T-cell (primary cell): ENCODE results near the gene HSDL2. TPM values are rescaled to one million over a fixed set of nuclear protein-coding genes. Genes with fewer than 3 reads are reported as not detected.

Experiments used
- ATAC-seq, 4 experiments: fragments of 200-7000 bp in 3 of 4; fragments of 150-1000 bp in 1 of 4; cut with Tn5 transposase; replicated peaks in 1 of 4; 1 replicate in 3 of 4; 2 replicates in 1 of 4; pipeline ENCODE4 v1.10.0; 2021; ENCODE audit warnings: moderate library complexity in 3 of 4, mild to moderate bottlenecking in 2 of 4, moderate number of reproducible peaks in 1 of 4
- CTCF ChIA-PET, 2 donors: fragments of 300-600 bp; sonication (Branson Sonifier 250); formaldehyde crosslinking; loops; one replicate each; lab custom pipeline; 2022; ENCODE audit warnings: antibody characterized with exemption in 2 of 2; lab: Charles Lee
- POLR2A ChIA-PET, 2 donors: fragments of 300-600 bp; sonication (Branson Sonifier 250); formaldehyde crosslinking; loops; one replicate each; lab custom pipeline; 2022; ENCODE audit warnings: antibody characterized with exemption in 2 of 2; lab: Charles Lee
- DNase-seq, 35 experiments: peaks; one replicate each; pipeline versions ENCODE4 v3.0.0 to v3.0.0-alpha.2; 2013 to 2023
- H3K27ac ChIP-seq: one replicate; pipeline ENCODE4 v1.5.1; 2013; ENCODE audit warnings: low read length
- H3K27me3 ChIP-seq, 2 experiments: replicated peaks in 1 of 2; 1 replicate in 1 of 2; 2 replicates in 1 of 2; pipeline versions ENCODE4 v1.6.1 to v1.7.0; 2013; ENCODE audit warnings: low read length in 1 of 2, mixed read lengths in 1 of 2; ENCODE audit not compliant: control insufficient read depth in 2 of 2, insufficient read depth in 2 of 2; ENCODE audit errors: extremely low read depth in 1 of 2
- H3K36me3 ChIP-seq, 2 donors: 1 replicate in 1 of 2; 2 replicates in 1 of 2; pipeline versions ENCODE4 v1.6.1 to v1.7.0; 2013; ENCODE audit warnings: low read length in 1 of 2; ENCODE audit not compliant: control insufficient read depth in 2 of 2, insufficient read depth in 1 of 2; ENCODE audit errors: extremely low read depth in 1 of 2
- H3K4me1 ChIP-seq, 2 experiments: 1 replicate in 1 of 2; 2 replicates in 1 of 2; pipeline versions ENCODE4 v1.6.1 to v1.7.0; 2013; ENCODE audit warnings: low read length in 2 of 2, mixed read lengths in 1 of 2; ENCODE audit not compliant: insufficient read depth in 2 of 2, control insufficient read depth in 1 of 2; ENCODE audit errors: extremely low read depth in 1 of 2
- H3K4me3 ChIP-seq, 2 donors: 1 replicate in 1 of 2; 2 replicates in 1 of 2; pipeline versions ENCODE4 v1.5.1 to v1.7.0; 2013; ENCODE audit warnings: mild to moderate bottlenecking in 2 of 2, low read length in 1 of 2, moderate library complexity in 1 of 2; ENCODE audit not compliant: control insufficient read depth in 1 of 2; ENCODE audit errors: extremely low read depth in 1 of 2
- H3K9me3 ChIP-seq: 2 replicates; pipeline ENCODE4 v1.7.0; 2013
- H3K27ac Mint-ChIP-seq, 2 donors: one replicate each; pipeline ENCODE4 v1.8.0; 2020 to 2021; ENCODE audit warnings: mild to moderate bottlenecking in 2 of 2, mixed read lengths in 2 of 2
- H3K27me3 Mint-ChIP-seq, 2 donors: one replicate each; pipeline ENCODE4 v1.8.0; 2021 to 2022; ENCODE audit warnings: mixed read lengths in 2 of 2
- H3K36me3 Mint-ChIP-seq: one replicate; pipeline ENCODE4 v1.8.0; 2021; ENCODE audit warnings: mixed read lengths
- H3K4me1 Mint-ChIP-seq, 3 donors: one replicate each; pipeline ENCODE4 v1.8.0; 2020 to 2022; ENCODE audit warnings: mixed read lengths in 3 of 3, mild to moderate bottlenecking in 1 of 3
- H3K4me3 Mint-ChIP-seq, 3 donors: one replicate each; pipeline ENCODE4 v1.8.0; 2020 to 2022; ENCODE audit warnings: mild to moderate bottlenecking in 3 of 3, mixed read lengths in 3 of 3, moderate library complexity in 3 of 3
- H3K9me3 Mint-ChIP-seq, 3 donors: one replicate each; pipeline ENCODE4 v1.8.0; 2020 to 2022; ENCODE audit warnings: mixed read lengths in 3 of 3
- WGBS: methylation state at CpG from one replicate; pipeline ENCODE4 v1.1.5; 2013; ENCODE audit warnings: missing lambda C conversion rate; ENCODE audit not compliant: insufficient coverage; 5-methylcytosine and 5-hydroxymethylcytosine counted together
- total RNA-seq, 35 experiments: library from RNA in 6 of 35; stranded (reverse) in 6 of 35; fragments of 120-200 nt in 1 of 35; gene quantifications; one replicate each; pipeline versions ENCODE4 v1.2.1 to v1.2.4 and lab custom pipeline; 2013 to 2026

Gene HSDL2
- total RNA-seq, 5 donors from 2014 or later (not counting 1 experiment from before 2014, with no cell fraction given), result 9.1 to 11.8 (median 10.8) TPM

- H3K4me1 Mint-ChIP-seq, result peaks cover 4 to 22% (median 13%) of the 10 kb centered on the region in 3 donors
- ATAC-seq, result no peak
- ChIA-PET POLR2A (no interaction called here), CTCF (no interaction called here)
- Histone ChIP-seq H3K36me3 (no peaks in the 10 kb centered on the region), H3K27me3 (no peaks in the 10 kb centered on the region), H3K4me3 (no peak overlapping the region), H3K27ac (no peak overlapping the region), H3K4me1 (no peaks in the 10 kb centered on the region), H3K9me3 (peaks cover 5% of the 10 kb centered on the region)
- no peak for DNase-seq
- WGBS, result no CpG with 5 or more reads among the region's 1 CpG
- H3K27me3 Mint-ChIP-seq, result no peaks in the 10 kb centered on the region
- H3K27ac Mint-ChIP-seq, result no peak overlapping the region
- H3K4me3 Mint-ChIP-seq, result no peak overlapping the region
- peaks cover 32% of the 10 kb centered on the region for H3K36me3 Mint-ChIP-seq
- peaks cover 4 to 23% (median 12%) of the 10 kb centered on the region in 3 donors for H3K9me3 Mint-ChIP-seq
Measured at GRCh38 chr9:112494153-112494552, 114.2 kb downstream of the HSDL2 start.

GRCh38 chr9:112495614-112496013 lies 115.7 kb downstream of the HSDL2 start:
- Histone ChIP-seq H3K9me3 (peaks cover 5% of the 10 kb centered on the region), H3K36me3 (no peaks in the 10 kb centered on the region), H3K4me3 (no peak overlapping the region), H3K4me1 (no peaks in the 10 kb centered on the region), H3K27me3 (no peaks in the 10 kb centered on the region), H3K27ac (no peak overlapping the region)
- WGBS, result 92% methylated on average over 4 of the region's 4 CpGs
- no peak for ATAC-seq
- H3K27me3 Mint-ChIP-seq, result no peaks in the 10 kb centered on the region
- H3K36me3 Mint-ChIP-seq, result peaks cover 32% of the 10 kb centered on the region
- no peak overlapping the region for H3K27ac Mint-ChIP-seq
- H3K4me3 Mint-ChIP-seq, result no peak overlapping the region
- H3K4me1 Mint-ChIP-seq, result peaks cover 0 to 9% (median 2%) of the 10 kb centered on the region in 3 donors
- CTCF ChIA-PET, result interaction anchor here (0.5 to 0.7 kb wide), 2 partner anchors 8 to 52 kb away, joined by 3 to 5 read pairs; no protein-coding TSS in a partner anchor
- DNase-seq, result no peak
- peaks cover 4 to 23% (median 12%) of the 10 kb centered on the region in 3 donors for H3K9me3 Mint-ChIP-seq
- POLR2A ChIA-PET, result no interaction called here

GRCh38 chr9:112496074-112496722 lies 116.3 kb downstream of the HSDL2 start:
- POLR2A ChIA-PET, result no interaction called here
- DNase-seq (no peak), ATAC-seq (no peak)
- Histone ChIP-seq H3K4me3 (no peak overlapping the region), H3K27ac (no peak overlapping the region), H3K36me3 (no peaks in the 10 kb centered on the region), H3K4me1 (no peaks in the 10 kb centered on the region), H3K9me3 (peaks cover 5% of the 10 kb centered on the region), H3K27me3 (no peaks in the 10 kb centered on the region)
- no peaks in the 10 kb centered on the region for H3K27me3 Mint-ChIP-seq
- WGBS, result 40% methylated on average over 1 of the region's 3 CpGs
- H3K9me3 Mint-ChIP-seq, result peaks cover 4 to 23% (median 12%) of the 10 kb centered on the region in 3 donors
- CTCF ChIA-PET, result interaction anchor here (0.5 to 0.7 kb wide), 2 partner anchors 8 to 52 kb away, joined by 3 to 5 read pairs; no protein-coding TSS in a partner anchor
- no peak overlapping the region for H3K4me3 Mint-ChIP-seq
- H3K4me1 Mint-ChIP-seq, result peaks cover 0 to 8% (median 0%) of the 10 kb centered on the region in 3 donors
- H3K27ac Mint-ChIP-seq, result no peak overlapping the region
- peaks cover 32% of the 10 kb centered on the region for H3K36me3 Mint-ChIP-seq

- H3K9me3 Mint-ChIP-seq, result no peaks in the 10 kb centered on the region
- POLR2A ChIA-PET, result no interaction called here
- ATAC-seq (no peak), DNase-seq (no peak)
- Histone ChIP-seq H3K9me3 (no peaks in the 10 kb centered on the region), H3K27me3 (peaks cover 0 to 2% of the 10 kb centered on the region in 2 experiments), H3K4me1 (no peaks in the 10 kb centered on the region), H3K4me3 (no peak overlapping the region), H3K36me3 (no peaks in the 10 kb centered on the region), H3K27ac (no peak overlapping the region)
- H3K4me3 Mint-ChIP-seq, result no peak overlapping the region
- no peaks in the 10 kb centered on the region for H3K27me3 Mint-ChIP-seq
- H3K36me3 Mint-ChIP-seq, result peaks cover 7% of the 10 kb centered on the region
- peaks cover 0 to 13% (median 7%) of the 10 kb centered on the region in 3 donors for H3K4me1 Mint-ChIP-seq
- H3K27ac Mint-ChIP-seq, result no peak overlapping the region
- no CpG with 5 or more reads among the region's 2 CpGs for WGBS
- CTCF ChIA-PET, result no interaction called here
Measured at GRCh38 chr9:112500842-112501241, 120.9 kb downstream of the HSDL2 start.

GRCh38 chr9:112501287-112501686 lies 121.4 kb downstream of the HSDL2 start:
- WGBS, result 98% methylated on average over 4 of the region's 8 CpGs
- DNase-seq, result no peak

GRCh38 chr9:112502175-112502946 lies 122.5 kb downstream of the HSDL2 start:
- Mint-ChIP-seq H3K36me3 (peaks cover 6% of the 10 kb centered on the region), H3K27ac (no peak overlapping the region), H3K4me3 (no peak overlapping the region), H3K27me3 (no peaks in the 10 kb centered on the region), H3K4me1 (peaks cover 0 to 7% (median 6%) of the 10 kb centered on the region in 3 donors), H3K9me3 (no peaks in the 10 kb centered on the region)
- Histone ChIP-seq H3K27ac (no peak overlapping the region), H3K4me3 (no peak overlapping the region), H3K9me3 (no peaks in the 10 kb centered on the region), H3K4me1 (no peaks in the 10 kb centered on the region), H3K36me3 (no peaks in the 10 kb centered on the region), H3K27me3 (peaks cover 0 to 2% of the 10 kb centered on the region in 2 experiments)
- no peak for DNase-seq
- ATAC-seq, result no peak
- CTCF ChIA-PET, result no interaction called here
- WGBS, result no CpG with 5 or more reads among the region's 3 CpGs
- POLR2A ChIA-PET, result no interaction called here

More at GRCh38 chr9:112501287-112501686, 121.4 kb downstream of the HSDL2 start:
- H3K36me3 ChIP-seq, result no peaks in the 10 kb centered on the region
- Mint-ChIP-seq H3K27ac (no peak overlapping the region), H3K4me1 (peaks cover 0 to 13% (median 7%) of the 10 kb centered on the region in 3 donors), H3K36me3 (peaks cover 6% of the 10 kb centered on the region), H3K9me3 (no peaks in the 10 kb centered on the region), H3K27me3 (no peaks in the 10 kb centered on the region), H3K4me3 (no peak overlapping the region)
- ChIA-PET CTCF (no interaction called here), POLR2A (no interaction called here)
- H3K27me3 ChIP-seq, result peaks cover 0 to 2% of the 10 kb centered on the region in 2 experiments
- no peak overlapping the region for H3K4me3 ChIP-seq
- no peaks in the 10 kb centered on the region for H3K4me1 ChIP-seq
- no peak overlapping the region for H3K27ac ChIP-seq
- no peaks in the 10 kb centered on the region for H3K9me3 ChIP-seq
- no peak for ATAC-seq
